Stimulated activated CD4-positive, alpha-beta T cell treated with anti-CD3 and anti-CD28 coated beads, Interleukin-1b, Interleukin-23, amount 100 ng/mL, for 4 hours (primary cell): ENCODE results near the gene PHLDB1.
A peak's percentile ranks its signal among the peaks of the same experiment; 100 is the strongest.
"Not testable (repeated sequence)": the region's sequence is repeated elsewhere in the genome, so short reads cannot be mapped to it uniquely, and the experiment has no call there.

Source experiments
- DNase-seq, 2 donors: peaks; one replicate each; pipeline ENCODE4 v3.0.0-alpha.2; 2020; ENCODE audit warnings: low read depth in 2 of 2

The PHLDB1 gene

GRCh38 chr11:118684187-118684586 is 76.8 kb downstream of the PHLDB1 start:
- no peak for DNase-seq

GRCh38 chr11:118687906-118688305 is 80.5 kb downstream of the PHLDB1 start:
- no peak for DNase-seq

GRCh38 chr11:118688339-118688738 is 80.9 kb downstream of the PHLDB1 start:
- DNase-seq: not testable (repeated sequence)

DNA sequence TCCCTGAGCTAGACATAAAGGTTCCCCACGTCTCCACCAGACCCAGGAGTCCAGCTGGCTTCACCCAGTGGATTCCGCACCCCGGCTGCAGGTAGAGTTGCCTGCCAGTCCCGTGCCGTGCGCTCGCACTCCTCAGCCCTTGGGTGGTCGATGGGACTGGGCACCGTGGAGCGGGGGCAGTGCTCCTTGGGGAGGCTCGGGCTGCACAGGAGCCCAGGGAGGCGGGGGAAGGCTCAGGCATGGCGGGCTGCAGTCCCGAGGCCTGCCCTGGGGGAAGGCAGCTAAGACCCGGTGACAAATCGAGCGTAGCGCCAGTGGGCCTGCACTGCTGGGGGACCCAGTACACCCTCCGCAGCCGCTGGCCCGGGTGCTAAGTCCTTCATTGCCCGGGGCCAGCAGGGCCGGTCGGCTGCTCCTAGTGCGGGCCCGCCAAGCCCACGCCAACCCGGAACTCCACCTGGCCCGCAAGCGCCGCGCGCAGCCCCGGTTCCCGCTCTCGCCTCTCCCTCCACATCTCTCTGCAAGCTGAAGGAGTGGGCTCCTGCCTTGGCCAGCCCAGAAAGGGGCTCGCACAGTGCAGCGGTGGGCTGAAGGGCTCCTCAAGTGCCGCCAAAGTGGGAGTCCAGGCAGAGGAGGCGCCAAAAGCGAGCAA is 81.6 kb downstream of the PHLDB1 start:
- DNase-seq: no peak

GRCh38 chr11:118689503-118689851 is 82.1 kb downstream of the PHLDB1 start:
- DNase-seq: no peak

DNA sequence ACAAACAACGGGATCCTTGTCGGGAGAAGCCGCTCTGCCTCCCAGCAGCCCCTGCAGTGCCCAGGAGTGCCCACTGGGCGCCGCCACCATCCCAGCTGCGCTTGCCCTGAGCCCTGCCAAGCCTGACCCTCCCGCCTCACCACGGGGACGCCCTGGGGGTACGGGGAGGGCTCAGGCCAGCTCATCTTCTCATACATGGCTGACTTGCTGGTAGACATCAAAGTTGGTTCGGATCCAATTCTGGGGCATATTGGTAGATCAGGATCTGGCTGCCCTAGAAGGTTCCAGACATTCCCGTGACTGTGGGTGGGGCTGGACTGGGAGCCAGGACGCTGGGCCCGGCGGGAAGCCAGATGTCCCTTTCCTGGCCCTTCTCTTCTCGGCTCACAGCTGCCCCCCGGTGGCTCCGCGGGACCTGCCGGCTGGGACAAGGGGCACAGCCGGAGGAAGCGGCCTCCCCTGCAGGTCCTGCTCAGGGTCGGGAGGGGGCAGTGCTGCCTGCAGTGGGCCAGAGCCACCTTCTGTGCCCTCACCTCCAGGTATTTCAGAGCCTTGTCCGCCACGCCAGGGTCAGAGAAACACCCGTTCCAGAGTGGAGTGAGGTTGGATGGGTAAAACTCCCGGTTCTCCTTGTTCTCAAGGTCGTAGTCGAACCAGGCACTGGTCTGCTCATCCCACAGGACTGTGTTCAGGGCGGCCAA is 82.6 kb downstream of the PHLDB1 start:
- peak; percentile 72 to 74 for DNase-seq

DNA sequence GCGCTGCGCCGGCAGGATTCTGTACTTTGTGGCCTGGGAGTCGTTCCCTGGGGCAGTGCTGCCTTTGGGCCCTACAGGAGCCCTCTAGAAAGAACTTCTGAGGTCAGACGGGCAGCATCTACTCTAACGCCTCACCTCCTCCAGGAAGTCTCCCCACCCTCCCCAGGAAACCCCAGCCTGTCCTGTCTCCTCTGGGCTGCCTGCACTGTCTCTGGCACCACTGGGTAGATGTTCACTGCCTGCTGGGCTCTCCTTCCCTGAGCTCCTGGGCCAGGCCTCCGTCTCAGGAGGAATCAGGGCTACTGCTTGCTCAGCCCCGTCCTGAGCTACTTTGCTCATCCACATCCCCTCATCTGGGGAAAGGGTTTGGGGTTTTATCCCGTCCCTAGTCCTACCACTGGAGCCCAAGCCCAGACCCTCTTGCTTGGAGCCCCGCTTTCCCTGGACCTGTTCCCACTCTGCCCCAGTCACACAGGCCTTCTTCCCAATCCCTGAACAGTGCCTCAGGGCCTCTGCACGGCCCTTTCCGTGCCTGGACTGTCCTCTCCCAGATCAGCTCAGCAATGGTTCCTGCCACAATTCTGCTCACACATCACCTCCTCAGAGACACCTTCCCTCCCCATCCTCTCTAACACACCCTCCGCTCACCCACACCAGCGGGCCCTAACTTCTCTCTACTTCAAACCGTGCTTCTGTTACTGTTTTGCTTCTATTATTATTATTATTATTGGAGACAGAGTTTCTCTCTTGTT is 83.3 kb downstream of the PHLDB1 start:
- no peak for DNase-seq

DNA sequence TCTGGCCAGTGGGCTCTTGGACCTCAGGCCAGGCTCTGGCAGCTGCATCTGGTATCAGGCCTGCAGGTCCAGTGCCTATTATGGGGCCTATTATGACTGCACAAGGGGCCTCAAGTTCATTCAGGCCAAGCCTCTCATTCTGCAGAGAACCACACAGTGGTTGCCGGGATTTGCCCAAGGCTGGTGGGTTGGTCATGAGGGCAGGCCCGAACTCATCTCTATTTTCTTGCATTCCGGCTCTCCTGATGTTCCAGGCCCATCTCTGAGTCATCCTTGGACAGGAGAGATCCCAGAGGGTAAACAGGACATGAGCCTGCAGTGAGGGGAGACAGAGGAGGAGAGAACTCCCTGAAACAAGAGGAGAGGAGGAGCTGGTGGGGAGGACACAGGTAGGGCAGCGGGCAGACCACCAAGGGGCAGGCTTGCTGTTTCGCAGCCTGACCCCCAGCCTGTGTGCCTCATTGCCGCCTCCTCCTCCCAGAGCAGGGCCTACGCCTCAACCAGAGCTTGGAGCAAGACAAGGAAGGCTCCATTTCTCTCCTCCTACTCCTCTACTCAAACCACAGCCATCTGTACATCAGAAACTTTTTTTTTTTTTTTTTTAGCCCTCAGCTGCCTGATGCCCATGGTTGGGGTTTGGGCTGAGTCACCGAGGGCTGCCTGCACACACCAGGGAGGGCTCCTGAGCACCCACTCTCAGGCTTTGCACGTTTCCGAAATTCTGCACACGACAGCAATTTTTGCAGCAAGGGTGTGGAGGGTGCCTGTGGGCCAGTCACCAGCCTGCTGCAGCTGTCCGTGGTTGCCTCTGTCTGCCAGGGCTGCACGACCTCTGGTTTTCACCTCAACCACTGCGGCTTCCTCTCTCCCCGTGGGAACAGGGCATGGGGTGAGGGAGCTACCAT is 84.8 kb downstream of the PHLDB1 start:
- DNase-seq: peak in 1 of 2 donors; percentile 52

GRCh38 chr11:118694185-118694584 is 86.8 kb downstream of the PHLDB1 start:
- DNase-seq: no peak

GRCh38 chr11:118694771-118695170 is 87.4 kb downstream of the PHLDB1 start:
- no peak for DNase-seq

- DNase-seq: no peak
Observed at GRCh38 chr11:118696673-118697226, 89.3 kb downstream of the PHLDB1 start.

DNA sequence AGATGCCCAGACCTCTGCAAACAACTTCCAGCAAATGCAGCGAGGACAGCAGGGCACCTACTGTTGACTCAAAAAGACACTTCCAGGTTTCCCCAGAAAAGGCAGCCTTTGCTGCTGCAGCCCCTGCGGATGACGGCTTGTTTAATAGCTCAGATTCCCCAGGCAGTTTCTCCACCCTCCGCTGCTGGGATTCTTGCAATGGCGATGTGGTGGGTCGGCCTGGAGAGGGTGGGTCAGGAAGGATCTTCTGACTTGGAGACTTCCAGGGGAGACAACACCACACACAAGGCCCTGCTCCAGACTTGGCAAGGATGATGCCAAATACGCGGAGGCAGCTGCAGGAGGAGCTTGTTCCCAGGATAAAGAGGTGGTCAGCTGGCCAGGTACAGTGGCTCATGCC is 89.9 kb downstream of the PHLDB1 start:
- no peak for DNase-seq

DNA sequence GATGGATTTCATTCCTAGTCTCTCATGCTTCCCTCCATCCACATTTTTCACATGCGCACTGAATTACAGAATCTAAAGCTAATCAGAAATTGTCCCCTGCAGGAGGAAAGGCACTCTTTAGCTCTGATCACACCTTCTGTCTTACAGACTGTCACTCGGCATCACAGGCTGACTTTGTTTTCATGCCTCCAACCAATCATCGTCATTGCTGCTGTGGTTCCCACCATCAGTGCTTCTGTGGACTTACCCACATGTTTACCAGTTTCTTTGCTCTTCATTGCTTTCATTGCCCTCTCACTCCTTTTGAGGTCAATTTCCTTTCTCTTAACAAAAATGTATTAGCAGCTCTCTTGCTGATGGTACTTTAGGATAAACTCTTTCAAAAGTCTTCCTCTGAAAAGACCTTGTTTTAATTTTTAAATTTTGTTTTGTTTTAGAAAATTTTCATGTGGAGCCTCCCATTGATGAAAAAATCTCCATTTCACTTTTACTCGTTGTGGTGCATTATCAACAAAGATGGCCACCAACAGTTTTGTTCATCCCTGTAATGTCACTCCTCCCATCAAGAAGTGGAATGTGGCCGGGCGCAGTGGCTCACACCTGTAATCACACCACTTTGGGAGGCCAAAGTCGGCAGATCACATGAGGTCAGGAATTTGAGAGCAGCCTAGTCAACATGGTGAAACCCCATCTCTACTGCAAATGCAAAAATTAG is 92.2 kb downstream of the PHLDB1 start:
- no peak for DNase-seq

GRCh38 chr11:118703563-118704106 is 96.2 kb downstream of the PHLDB1 start:
- no peak for DNase-seq

DNA sequence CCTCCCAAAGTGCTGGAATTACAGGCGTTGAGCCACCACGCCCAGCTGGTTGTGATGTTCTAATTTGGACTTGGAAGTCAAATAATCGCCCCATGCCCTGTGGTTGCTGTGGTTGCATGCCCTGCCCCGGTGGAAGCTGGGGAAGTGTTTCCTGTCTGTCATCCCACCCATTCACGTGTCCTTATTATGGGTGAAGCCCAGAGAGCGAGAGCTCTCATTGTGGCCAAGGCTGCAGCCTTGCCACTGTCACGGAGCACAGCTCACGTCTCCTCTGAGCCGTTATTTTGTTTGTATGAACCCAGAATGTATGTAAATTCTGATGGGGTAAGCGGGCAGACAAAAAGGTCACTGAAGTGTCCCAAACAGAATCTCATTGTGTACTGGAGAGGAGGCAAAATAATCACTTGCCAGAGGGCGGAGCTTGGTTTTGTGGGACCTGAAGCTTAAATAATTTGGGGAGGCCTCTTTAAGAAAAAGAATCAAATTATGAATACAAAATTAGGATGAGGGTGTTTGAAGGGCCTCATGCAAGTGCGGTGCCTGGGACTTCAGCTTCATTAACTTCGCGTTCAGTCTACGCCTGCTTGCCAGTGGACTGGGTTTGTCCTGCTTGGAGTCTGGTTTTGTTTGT is 97.8 kb downstream of the PHLDB1 start:
- no peak for DNase-seq

DNA sequence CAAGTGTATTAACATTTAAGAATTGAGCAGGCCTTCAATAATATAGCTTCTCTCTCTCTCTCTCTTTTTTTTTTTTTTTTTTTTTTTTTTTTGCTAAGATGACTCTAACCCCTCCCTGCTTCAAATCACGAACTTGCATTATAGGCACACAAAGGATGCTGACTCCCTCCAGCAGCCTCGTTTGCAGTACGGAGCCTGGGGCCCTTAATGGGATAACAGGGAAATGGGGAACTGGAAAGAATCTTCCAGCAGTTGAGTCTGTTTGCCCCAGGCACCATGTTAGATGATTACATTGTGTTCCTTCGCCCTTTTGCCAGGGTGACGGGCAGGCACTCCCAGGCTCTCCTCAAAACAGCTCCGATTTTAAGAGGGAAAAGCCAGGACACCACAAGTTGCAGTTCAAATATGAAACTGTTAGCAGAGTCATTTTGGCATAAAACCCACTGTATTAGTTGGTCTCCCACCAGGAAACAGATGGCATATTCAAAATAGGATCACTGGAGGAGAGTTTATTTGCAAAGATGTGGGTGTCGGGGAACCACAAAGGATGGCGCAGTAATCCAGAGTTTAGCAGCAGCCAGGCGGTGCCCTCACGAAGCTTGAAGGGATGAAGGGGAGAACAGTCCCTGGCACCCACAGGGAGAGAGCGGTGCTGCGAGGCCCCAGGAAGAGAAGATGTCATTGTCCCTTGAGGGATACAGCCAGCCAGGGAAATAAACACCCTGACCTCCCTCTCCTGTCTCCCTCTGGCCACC is 98.6 kb downstream of the PHLDB1 start:
- DNase-seq: no peak

DNA sequence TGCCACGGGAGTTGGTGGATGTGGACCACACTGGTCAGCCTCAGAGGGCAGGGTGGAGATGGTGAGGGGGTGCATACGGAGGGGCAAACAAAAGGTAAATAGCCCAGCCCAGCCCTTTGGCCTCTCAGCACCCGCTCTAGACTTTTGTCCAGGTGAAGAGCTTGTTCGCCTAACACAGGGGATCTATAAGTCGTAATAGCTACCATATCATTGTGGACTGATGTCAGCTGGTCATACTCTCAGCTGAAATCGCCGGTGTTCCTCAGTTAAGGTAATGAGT is 99.1 kb downstream of the PHLDB1 start:
- DNase-seq: no peak
